MG63 (cell line): Measurements from ENCODE around the gene GABPB1. TPM values are rescaled to one million over a fixed set of nuclear protein-coding genes. Genes with fewer than 3 reads are reported as not detected.

ENCODE experiments used
- DNase-seq: peaks from one replicate; pipeline ENCODE4 v3.0.0-alpha.2; 2020
- H3K27me3 ChIP-seq: fragments of 250-450 bp; sonication (Bioruptor Pico); 2 replicates; pipeline ENCODE4 v1.5.1; 2020; ENCODE audit warnings: mild to moderate bottlenecking, moderate library complexity
- H3K36me3 ChIP-seq: fragments of 250-450 bp; sonication (Bioruptor Pico); 2 replicates; pipeline ENCODE4 v1.5.1; 2020; ENCODE audit warnings: mild to moderate bottlenecking, moderate library complexity
- H3K4me3 ChIP-seq: fragments of 250-450 bp; sonication (Bioruptor Pico); 2 replicates; pipeline ENCODE4 v1.5.1; 2020; ENCODE audit warnings: mild to moderate bottlenecking, moderate library complexity
- H3K9me3 ChIP-seq: fragments of 250-450 bp; sonication (Bioruptor Pico); 2 replicates; pipeline ENCODE4 v1.5.1; 2020; ENCODE audit warnings: mild to moderate bottlenecking, moderate library complexity
- total RNA-seq: library from RNA; depleted of rRNA; stranded (reverse); fragments of >200 nt; shearing (Covaris generic); gene quantifications from 2 replicates; pipeline ENCODE4 v1.2.3, GENCODE V29; 2014; ENCODE audit warnings: low replicate concordance

GABPB1 gene
- total RNA-seq, 1 experiment from 2014 or later: 46.1 TPM

GRCh38 chr15:50260969-50261496 is 94.0 kb downstream of the GABPB1 start:
- H3K4me3 ChIP-seq: no peak overlapping the region
- no peak for DNase-seq
- H3K27me3 ChIP-seq: no peaks in the 10 kb centered on the region
- peaks cover under 1% of the 10 kb centered on the region; the same call in 1 of the 2 replicates for H3K9me3 ChIP-seq
- no peaks in the 10 kb centered on the region for H3K36me3 ChIP-seq

- no peaks in the 10 kb centered on the region for H3K36me3 ChIP-seq
- no peak for DNase-seq
- H3K4me3 ChIP-seq: no peak overlapping the region
- no peaks in the 10 kb centered on the region for H3K27me3 ChIP-seq
- H3K9me3 ChIP-seq: peaks cover 2% of the 10 kb centered on the region; the same call in 1 of the 2 replicates
These were observed 95.7 kb downstream of the GABPB1 start for GRCh38 chr15:50259276-50259675.

GRCh38 chr15:50257924-50258323 is 97.1 kb downstream of the GABPB1 start:
- H3K27me3 ChIP-seq: no peaks in the 10 kb centered on the region
- H3K4me3 ChIP-seq: no peak overlapping the region
- H3K9me3 ChIP-seq: peaks cover 2% of the 10 kb centered on the region; the same call in 1 of the 2 replicates
- no peaks in the 10 kb centered on the region for H3K36me3 ChIP-seq
- no peak for DNase-seq

- Histone ChIP-seq H3K4me3 (no peak overlapping the region), H3K9me3 (peaks cover 2% of the 10 kb centered on the region; the same call in 1 of the 2 replicates), H3K36me3 (no peaks in the 10 kb centered on the region), H3K27me3 (no peaks in the 10 kb centered on the region)
- no peak for DNase-seq
These were observed 97.7 kb downstream of the GABPB1 start for GRCh38 chr15:50257332-50257731.

GRCh38 chr15:50256188-50257041 is 98.6 kb downstream of the GABPB1 start:
- peak; percentile 83 for DNase-seq
- H3K36me3 ChIP-seq: no peaks in the 10 kb centered on the region
- H3K9me3 ChIP-seq: peaks cover 2% of the 10 kb centered on the region; the same call in 1 of the 2 replicates
- no peak overlapping the region for H3K4me3 ChIP-seq
- H3K27me3 ChIP-seq: no peaks in the 10 kb centered on the region

DNA sequence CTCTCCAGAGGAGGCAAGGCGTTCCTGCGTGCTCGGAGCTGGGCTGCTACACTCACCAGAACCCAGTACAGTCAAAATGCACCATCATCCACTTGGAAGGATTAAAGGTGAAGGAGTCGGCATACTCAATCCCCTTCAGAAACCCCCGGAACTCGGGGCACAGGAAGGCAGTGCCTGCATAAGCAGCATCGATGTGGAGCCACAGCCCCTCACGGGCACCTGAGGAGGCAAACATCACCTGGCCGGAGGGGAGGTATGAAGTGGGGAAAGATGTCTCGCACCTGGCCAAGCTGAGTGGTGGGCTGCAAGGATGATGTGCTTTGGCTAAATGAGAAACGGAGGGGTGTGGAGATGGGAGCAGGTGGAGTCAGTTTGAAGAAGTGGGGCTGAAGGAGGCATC is 102.4 kb downstream of the GABPB1 start:
- Histone ChIP-seq H3K9me3 (peaks cover 2% of the 10 kb centered on the region; the same call in 1 of the 2 replicates), H3K36me3 (no peaks in the 10 kb centered on the region), H3K4me3 (no peak overlapping the region), H3K27me3 (no peaks in the 10 kb centered on the region)
- no peak for DNase-seq

DNA sequence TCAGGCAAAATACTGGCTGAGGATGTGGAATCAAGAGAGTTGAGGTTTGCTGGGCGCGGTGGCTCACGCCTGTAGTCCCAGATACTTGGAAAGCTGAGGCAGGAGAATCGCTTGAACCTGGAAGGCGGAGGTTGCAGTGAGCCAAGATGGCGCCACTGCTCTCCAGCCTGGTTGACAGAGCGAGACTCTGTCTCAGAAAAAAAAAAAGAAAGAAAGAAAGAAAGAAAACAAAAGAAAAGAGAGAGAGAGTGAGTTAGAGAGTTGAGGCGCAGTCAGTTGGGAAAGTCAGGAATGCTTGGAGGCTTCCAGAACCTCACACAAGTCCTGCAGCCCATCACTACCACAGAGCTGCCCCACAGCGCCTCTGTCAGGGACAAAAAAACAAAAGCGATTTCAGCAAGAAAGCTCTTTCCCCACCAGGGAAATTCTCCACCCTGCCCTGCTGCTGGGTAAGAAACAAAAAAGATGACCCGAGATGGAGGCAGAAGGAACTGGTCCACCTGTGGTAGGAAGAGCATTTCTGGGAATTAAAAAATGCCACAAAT is 103.3 kb downstream of the GABPB1 start:
- Histone ChIP-seq H3K4me3 (no peak overlapping the region), H3K9me3 (peaks cover 2% of the 10 kb centered on the region; the same call in 1 of the 2 replicates), H3K36me3 (no peaks in the 10 kb centered on the region), H3K27me3 (no peaks in the 10 kb centered on the region)
- DNase-seq: no peak

DNA sequence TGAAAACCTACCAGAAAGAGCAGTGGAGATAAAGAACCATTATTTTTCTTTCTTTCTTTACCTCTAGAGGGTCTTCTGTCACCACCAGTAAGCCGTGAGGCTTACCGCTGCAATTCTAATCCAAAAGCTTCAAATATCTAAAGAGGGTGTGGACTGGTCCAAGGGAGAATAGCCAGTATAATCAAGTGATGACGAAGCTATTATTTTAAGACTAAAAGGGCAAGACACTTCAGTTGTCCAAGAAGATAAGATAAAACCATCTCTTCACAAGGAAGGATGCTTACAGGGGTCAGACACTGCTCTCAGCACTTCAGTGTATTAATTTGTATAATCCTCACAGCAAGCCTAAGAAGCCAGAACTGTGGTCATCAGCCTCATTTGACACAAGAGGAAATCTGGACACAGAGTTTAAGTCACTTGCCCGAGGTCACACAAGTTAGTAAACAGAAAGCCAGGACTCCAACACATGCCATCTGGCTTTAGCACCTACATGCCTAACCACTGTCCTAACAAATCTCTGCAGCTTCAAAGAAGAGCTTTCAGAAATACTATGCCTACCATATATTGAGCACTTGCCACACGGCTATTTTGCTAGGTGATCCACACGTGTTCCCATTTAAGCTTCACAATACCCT is 104.1 kb downstream of the GABPB1 start:
- Histone ChIP-seq H3K4me3 (no peak overlapping the region), H3K36me3 (no peaks in the 10 kb centered on the region), H3K9me3 (no peaks in the 10 kb centered on the region), H3K27me3 (no peaks in the 10 kb centered on the region)
- no peak for DNase-seq

GRCh38 chr15:50249704-50250103 is 105.3 kb downstream of the GABPB1 start:
- DNase-seq: no peak
- Histone ChIP-seq H3K27me3 (no peaks in the 10 kb centered on the region), H3K4me3 (no peak overlapping the region), H3K36me3 (no peaks in the 10 kb centered on the region), H3K9me3 (no peaks in the 10 kb centered on the region)

GRCh38 chr15:50248994-50249582 is 105.9 kb downstream of the GABPB1 start:
- H3K36me3 ChIP-seq: no peaks in the 10 kb centered on the region
- no peaks in the 10 kb centered on the region for H3K9me3 ChIP-seq
- H3K27me3 ChIP-seq: no peaks in the 10 kb centered on the region
- no peak for DNase-seq
- no peak overlapping the region for H3K4me3 ChIP-seq

DNA sequence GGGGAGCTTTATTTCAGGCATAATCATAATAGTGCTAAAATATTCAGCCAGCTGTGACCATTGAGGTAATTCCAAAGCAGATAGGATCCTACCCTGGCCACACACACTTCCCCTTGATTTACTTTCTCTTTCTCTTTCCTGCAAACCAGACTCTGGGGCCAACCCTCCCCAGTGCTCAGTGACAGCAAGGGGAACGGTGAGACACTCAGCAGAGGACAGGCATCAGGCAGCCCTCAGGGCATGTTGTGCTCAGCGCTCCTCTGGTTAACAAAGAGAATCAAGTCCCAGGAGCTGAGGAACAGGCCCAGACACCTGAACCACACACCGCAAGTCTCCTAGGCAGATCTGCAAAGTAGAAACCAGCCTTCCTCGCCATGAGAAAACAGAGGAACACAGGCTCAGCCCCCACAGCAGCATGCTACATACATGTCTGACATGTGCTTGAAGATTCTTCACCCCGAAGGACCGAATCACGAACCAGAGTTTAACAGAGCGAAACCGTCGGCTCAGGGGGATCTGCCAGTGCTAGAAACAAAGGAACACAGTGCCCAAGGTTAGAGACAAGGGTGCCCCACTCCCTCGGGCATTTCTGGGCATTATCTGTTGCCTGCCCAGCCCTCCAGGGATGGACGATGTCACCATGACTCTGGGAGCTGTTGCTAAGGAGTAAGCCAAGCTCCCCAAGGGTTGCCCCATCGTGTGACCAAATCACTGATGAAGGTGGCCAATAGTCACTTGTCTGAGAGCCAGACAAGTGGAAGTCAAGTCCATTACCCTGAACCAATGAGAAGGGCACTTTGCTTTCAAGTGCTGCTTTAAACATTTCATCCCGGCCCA is 107.0 kb downstream of the GABPB1 start:
- H3K9me3 ChIP-seq: no peaks in the 10 kb centered on the region
- no peak for DNase-seq

GRCh38 chr15:50246631-50247030 is 108.4 kb downstream of the GABPB1 start:
- Histone ChIP-seq H3K27me3 (no peaks in the 10 kb centered on the region), H3K9me3 (no peaks in the 10 kb centered on the region), H3K4me3 (no peak overlapping the region), H3K36me3 (no peaks in the 10 kb centered on the region)
- no peak for DNase-seq

More for the DNA sequence above, 107.0 kb downstream of the GABPB1 start:
- H3K36me3 ChIP-seq: no peaks in the 10 kb centered on the region
- H3K27me3 ChIP-seq: no peaks in the 10 kb centered on the region
- H3K4me3 ChIP-seq: no peak overlapping the region

GRCh38 chr15:50244959-50245624 is 109.9 kb downstream of the GABPB1 start:
- DNase-seq: no peak
- H3K4me3 ChIP-seq: no peak overlapping the region
- H3K36me3 ChIP-seq: no peaks in the 10 kb centered on the region
- no peaks in the 10 kb centered on the region for H3K27me3 ChIP-seq
- H3K9me3 ChIP-seq: no peaks in the 10 kb centered on the region

- no peaks in the 10 kb centered on the region for H3K36me3 ChIP-seq
- H3K4me3 ChIP-seq: no peak overlapping the region
- no peaks in the 10 kb centered on the region for H3K27me3 ChIP-seq
- no peaks in the 10 kb centered on the region for H3K9me3 ChIP-seq
- DNase-seq: no peak
These were observed 110.8 kb downstream of the GABPB1 start for GRCh38 chr15:50244153-50244552.

DNA sequence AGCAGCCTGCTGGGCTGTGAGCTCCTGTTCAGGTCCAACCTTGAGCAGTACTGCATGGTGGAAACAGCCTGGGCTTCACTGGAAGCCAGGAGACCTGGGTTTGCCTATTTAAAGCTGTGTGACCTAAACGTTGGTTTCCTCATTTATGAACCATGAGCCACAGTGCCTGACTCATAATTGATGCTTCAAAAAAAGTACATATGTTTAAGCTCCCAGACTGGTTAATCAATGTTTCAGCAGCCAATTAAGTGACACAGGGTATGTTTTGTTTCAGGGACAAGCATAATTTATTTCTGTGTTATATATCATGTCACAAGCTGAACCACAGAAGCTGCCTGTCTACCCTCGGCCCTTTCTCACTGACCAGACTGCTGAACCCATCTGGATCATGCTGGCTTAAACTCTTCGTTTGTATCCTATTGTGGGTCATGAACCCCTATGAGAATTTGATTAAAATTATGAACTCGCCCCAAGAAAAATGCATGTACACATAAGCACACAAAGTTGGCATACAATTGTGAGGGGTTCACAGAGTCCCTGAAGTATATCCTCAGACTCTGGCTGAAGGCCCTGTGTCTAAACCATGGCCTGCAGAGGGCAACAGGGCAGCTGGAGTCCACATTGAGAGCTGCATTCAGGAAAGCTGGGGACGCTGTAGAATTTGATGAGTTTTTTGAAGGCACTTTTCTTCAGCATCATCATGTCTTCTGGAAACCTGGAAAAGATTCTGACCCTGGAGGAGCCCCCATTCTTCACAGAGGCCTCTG is 113.1 kb downstream of the GABPB1 start:
- Histone ChIP-seq H3K4me3 (no peak overlapping the region), H3K9me3 (no peaks in the 10 kb centered on the region), H3K27me3 (no peaks in the 10 kb centered on the region), H3K36me3 (no peaks in the 10 kb centered on the region)
- DNase-seq: peak; percentile 28
